H9 (cell line): Measurements from ENCODE around the gene CYP26A1. TPM values are rescaled to one million over a fixed set of nuclear protein-coding genes. Genes with fewer than 3 reads are reported as not detected.
A peak's percentile ranks its signal among the peaks of the same experiment; 100 is the strongest.

Experiments used
- DNase-seq: peaks from one replicate; pipeline ENCODE4 v3.0.0-alpha.2; 2017
- H2AFZ ChIP-seq: one replicate; pipeline ENCODE4 v1.6.1; 2013; ENCODE audit warnings: mild to moderate bottlenecking, low read length, control low read depth, moderate library complexity
- H2AK5ac ChIP-seq: 2 replicates; pipeline ENCODE4 v1.6.1; 2013; ENCODE audit warnings: low read length, control low read depth, mixed read lengths; ENCODE audit not compliant: insufficient read length
- H2BK120ac ChIP-seq: one replicate; pipeline ENCODE4 v1.6.1; 2013; ENCODE audit warnings: low read depth, mild to moderate bottlenecking, low read length, control low read depth, inconsistent platforms; ENCODE audit not compliant: poor library complexity, severe bottlenecking
- H2BK12ac ChIP-seq: 2 replicates; pipeline ENCODE4 v1.6.1; 2013; ENCODE audit warnings: low read length, control low read depth, mixed read lengths, low read depth; ENCODE audit not compliant: insufficient read length
- H2BK15ac ChIP-seq: 2 replicates; pipeline ENCODE4 v1.6.1; 2013; ENCODE audit warnings: low read depth, low read length, control low read depth
- H2BK20ac ChIP-seq: one replicate; pipeline ENCODE4 v1.6.1; 2013; ENCODE audit warnings: low read depth, mild to moderate bottlenecking, low read length, control low read depth, inconsistent platforms; ENCODE audit not compliant: poor library complexity, severe bottlenecking
- H2BK5ac ChIP-seq: 2 replicates; pipeline ENCODE4 v1.6.1; 2013; ENCODE audit warnings: low read length, control low read depth, mixed read lengths; ENCODE audit not compliant: insufficient read length
- H3K14ac ChIP-seq: 2 replicates; pipeline ENCODE4 v1.6.1; 2013; ENCODE audit warnings: low read length, control low read depth; ENCODE audit not compliant: insufficient read depth
- H3K18ac ChIP-seq: 2 replicates; pipeline ENCODE4 v1.6.1; 2013; ENCODE audit warnings: low read depth, mild to moderate bottlenecking, mixed read lengths, low read length, control low read depth; ENCODE audit not compliant: insufficient read length
- H3K23ac ChIP-seq: 2 replicates; pipeline ENCODE4 v1.6.1; 2013; ENCODE audit warnings: low read length, control low read depth, mixed read lengths, low read depth; ENCODE audit not compliant: insufficient read length
- H3K23me2 ChIP-seq: 2 replicates; pipeline ENCODE4 v1.6.1; 2013; ENCODE audit warnings: low read depth, mild to moderate bottlenecking, mixed read lengths, low read length, control low read depth; ENCODE audit not compliant: insufficient read length, poor library complexity, severe bottlenecking
- H3K27ac ChIP-seq: 2 replicates; pipeline ENCODE4 v1.5.1; 2013; ENCODE audit warnings: low read length, control low read depth, mixed read lengths, low read depth; ENCODE audit not compliant: insufficient read length
- H3K27me3 ChIP-seq: 2 replicates; pipeline ENCODE4 v1.6.1; 2013; ENCODE audit warnings: low read length, control low read depth, inconsistent platforms; ENCODE audit not compliant: insufficient read depth
- H3K4ac ChIP-seq: 2 replicates; pipeline ENCODE4 v1.6.1; 2013; ENCODE audit warnings: low read depth, mild to moderate bottlenecking, control low read depth, inconsistent platforms, low read length, moderate library complexity
- H3K4me1 ChIP-seq: 2 replicates; pipeline ENCODE4 v1.6.1; 2013; ENCODE audit warnings: low read length, control low read depth, inconsistent platforms; ENCODE audit not compliant: insufficient read depth
- H3K4me2 ChIP-seq: 2 replicates; pipeline ENCODE4 v1.6.1; 2013; ENCODE audit warnings: low read length, control low read depth, mixed read lengths; ENCODE audit not compliant: insufficient read length, insufficient read depth
- H3K56ac ChIP-seq: 2 replicates; pipeline ENCODE4 v1.6.1; 2013; ENCODE audit warnings: low read depth, mild to moderate bottlenecking, mixed read lengths, low read length, control low read depth; ENCODE audit not compliant: insufficient read length
- H3K79me1 ChIP-seq: 2 replicates; pipeline ENCODE4 v1.6.1; 2013; ENCODE audit warnings: low read depth, mild to moderate bottlenecking, moderate library complexity, low read length, control low read depth, inconsistent platforms; ENCODE audit not compliant: insufficient read depth, poor library complexity, severe bottlenecking
- H3K79me2 ChIP-seq: 2 replicates; pipeline ENCODE4 v1.6.1; 2013; ENCODE audit warnings: low read length, control low read depth, inconsistent platforms; ENCODE audit not compliant: insufficient read depth
- H3K9ac ChIP-seq: 2 replicates; pipeline ENCODE4 v1.6.1; 2013; ENCODE audit warnings: low read length, control low read depth, mixed read lengths; ENCODE audit not compliant: insufficient read length; ENCODE audit errors: extremely low read depth
- H3K9me3 ChIP-seq: one replicate; pipeline ENCODE4 v1.6.1; 2013; ENCODE audit warnings: low read depth, low read length, inconsistent platforms; ENCODE audit not compliant: control insufficient read depth
- H3T11ph ChIP-seq: one replicate; pipeline ENCODE4 v1.6.1; 2013; ENCODE audit warnings: mild to moderate bottlenecking, low read length, control low read depth, inconsistent platforms
- H4K20me1 ChIP-seq: one replicate; pipeline ENCODE4 v1.6.1; 2013; ENCODE audit not compliant: control insufficient read depth, insufficient read length, insufficient read depth
- H4K5ac ChIP-seq: 2 replicates; pipeline ENCODE4 v1.6.1; 2013; ENCODE audit warnings: low read depth, mild to moderate bottlenecking, mixed read lengths, low read length, control low read depth; ENCODE audit not compliant: insufficient read length
- H4K8ac ChIP-seq: replicated peaks from 2 replicates; pipeline ENCODE4 v1.6.1; 2013; ENCODE audit warnings: low read length, control low read depth, mixed read lengths, low read depth; ENCODE audit not compliant: insufficient read length
- H4K91ac ChIP-seq: 2 replicates; pipeline ENCODE4 v1.6.1; 2013; ENCODE audit warnings: low read depth, mild to moderate bottlenecking, moderate library complexity, mixed read lengths, low read length, control low read depth; ENCODE audit not compliant: insufficient read length
- H3K27ac Mint-ChIP-seq, 3 experiments: 2 replicates in 2 of 3; 3 replicates in 1 of 3; pipeline ENCODE4 v1.8.0; 2020 to 2021; ENCODE audit warnings: mixed read lengths in 3 of 3, mild to moderate bottlenecking in 1 of 3, moderate library complexity in 1 of 3
- H3K27me3 Mint-ChIP-seq: 2 replicates; pipeline ENCODE4 v1.8.0; 2021; ENCODE audit warnings: low read depth, mild to moderate bottlenecking, moderate library complexity, mixed read lengths
- H3K36me3 Mint-ChIP-seq, 3 experiments: 2 replicates in 2 of 3; 3 replicates in 1 of 3; pipeline ENCODE4 v1.8.0; 2020 to 2021; ENCODE audit warnings: low read depth in 3 of 3, mixed read lengths in 3 of 3; ENCODE audit not compliant: insufficient read depth in 1 of 3
- H3K4me1 Mint-ChIP-seq, 2 experiments: 2 replicates each; pipeline ENCODE4 v1.8.0; 2020; ENCODE audit warnings: mixed read lengths in 2 of 2
- H3K4me3 Mint-ChIP-seq, 2 experiments: 2 replicates in 1 of 2; 3 replicates in 1 of 2; pipeline ENCODE4 v1.8.0; 2020 to 2021; ENCODE audit warnings: mild to moderate bottlenecking in 2 of 2, mixed read lengths in 2 of 2, moderate library complexity in 1 of 2
- H3K9me3 Mint-ChIP-seq, 2 experiments: 2 replicates in 1 of 2; 3 replicates in 1 of 2; pipeline ENCODE4 v1.8.0; 2020; ENCODE audit warnings: mild to moderate bottlenecking in 2 of 2, mixed read lengths in 2 of 2, moderate library complexity in 1 of 2
- CTCF ChIP-seq: fragments of 200-600 bp; sonication (generic); conservative IDR thresholded peaks from 3 replicates; pipeline ENCODE4 v1.8.0; 2021; ENCODE audit warnings: antibody characterized with exemption, mild to moderate bottlenecking
- WGBS: extraction: QIAGEN DNeasy Blood & Tissue Kit; methylation state at CpG from one replicate; pipeline ENCODE4 v1.1.7; 2013; ENCODE audit warnings: missing lambda C conversion rate, low lambda C conversion rate, mixed read lengths; ENCODE audit not compliant: insufficient read length; ENCODE audit errors: extremely low coverage; 5-methylcytosine and 5-hydroxymethylcytosine counted together
- total RNA-seq: library from RNA; stranded (reverse); gene quantifications from 2 replicates; pipeline ENCODE4 v1.2.1, GENCODE V29; 2021

Gene CYP26A1
- total RNA-seq, 1 experiment from 2014 or later: 72.1 TPM

DNA sequence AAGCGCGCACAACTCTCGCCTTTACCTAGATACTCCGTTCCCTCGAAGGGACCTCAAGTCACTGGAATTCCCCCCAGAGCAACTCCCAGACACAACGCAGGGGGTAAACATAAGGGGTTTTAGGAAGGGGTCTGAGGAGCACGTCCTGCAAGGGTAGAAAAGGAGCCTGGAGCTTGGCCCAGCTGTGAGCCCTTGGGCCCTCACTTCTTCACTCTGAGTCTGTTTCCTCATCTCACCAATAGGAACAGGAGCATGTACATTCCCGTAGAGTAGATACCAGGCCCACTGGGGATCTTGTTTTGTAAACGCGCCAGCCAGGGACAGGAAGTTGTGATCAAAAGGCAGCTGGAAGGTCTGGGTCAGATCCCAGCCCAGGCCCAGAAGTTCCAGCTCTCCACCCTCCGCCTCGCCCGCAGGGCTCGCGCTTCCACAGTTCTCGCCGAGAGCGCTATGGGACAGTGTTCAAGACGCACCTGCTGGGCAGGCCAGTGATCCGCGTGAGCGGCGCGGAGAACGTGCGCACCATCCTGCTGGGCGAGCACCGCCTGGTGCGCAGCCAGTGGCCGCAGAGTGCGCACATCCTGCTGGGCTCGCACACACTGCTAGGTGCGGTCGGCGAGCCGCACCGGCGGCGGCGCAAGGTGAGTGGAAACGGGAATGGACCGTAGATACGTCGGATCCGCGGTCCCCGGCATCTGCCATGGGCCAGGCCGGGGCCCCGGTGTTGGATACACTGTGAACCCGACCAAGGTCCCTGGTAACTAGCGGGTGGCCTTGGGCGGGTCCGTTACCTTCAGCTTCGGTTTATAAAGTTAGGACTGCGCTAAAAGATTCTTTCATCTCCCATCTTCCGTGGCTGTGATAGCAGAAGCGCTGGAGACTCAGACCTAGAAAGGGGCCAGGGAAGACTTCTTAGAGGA lies 11.8 kb upstream of the CYP26A1 start:
- Histone ChIP-seq H2AK5ac (no peak overlapping the region), H3K27ac (no peak overlapping the region), H3K23me2 (no peaks in the 10 kb centered on the region), H4K8ac (no peak overlapping the region), H3K27me3 (peaks cover 68% of the 10 kb centered on the region), H3K4me1 (no peaks in the 10 kb centered on the region), H3K56ac (no peak overlapping the region), H2BK20ac (no peak overlapping the region), H3K9me3 (no peaks in the 10 kb centered on the region), H3K4me2 (peak overlapping the region; percentile 18), H3K18ac (no peak overlapping the region), H3K79me2 (no peaks in the 10 kb centered on the region), H2BK120ac (no peak overlapping the region), H3K14ac (no peak overlapping the region), H2BK12ac (no peak overlapping the region), H4K20me1 (no peaks in the 10 kb centered on the region), H3K9ac (no peak overlapping the region), H4K91ac (no peak overlapping the region), H4K5ac (no peak overlapping the region), H3T11ph (no peak overlapping the region), H3K4ac (no peak overlapping the region), H3K79me1 (no peaks in the 10 kb centered on the region), H3K23ac (no peak overlapping the region), H2BK15ac (no peak overlapping the region), H2AFZ (no peak overlapping the region), H2BK5ac (no peak overlapping the region)
- Mint-ChIP-seq H3K9me3 (peaks cover 6 to 8% of the 10 kb centered on the region in 2 experiments; a peak in 4 of 5 replicates), H3K4me3 (peak overlapping the region; percentile 44 to 71), H3K4me1 (peaks cover 19 to 39% of the 10 kb centered on the region in 2 experiments), H3K36me3 (peaks cover 0 to 14% (median 5%) of the 10 kb centered on the region in 3 experiments; a peak in 5 of 7 replicates), H3K27me3 (peaks cover 78% of the 10 kb centered on the region), H3K27ac (no peak overlapping the region)
- DNase-seq: peak; percentile 34
- WGBS: no CpG with 5 or more reads among the region's 57 CpGs
- TF ChIP-seq CTCF: no peak
